Activated CD8-positive, alpha-beta memory T cell treated with anti-CD3 and anti-CD28 coated beads, Interleukin-2, amount 50 U/mL, for 4 hours (primary cell): ENCODE data around the gene CD47.

Experiments
- DNase-seq: peaks from one replicate; pipeline ENCODE4 v3.0.0-alpha.2; 2020

Gene CD47

DNA sequence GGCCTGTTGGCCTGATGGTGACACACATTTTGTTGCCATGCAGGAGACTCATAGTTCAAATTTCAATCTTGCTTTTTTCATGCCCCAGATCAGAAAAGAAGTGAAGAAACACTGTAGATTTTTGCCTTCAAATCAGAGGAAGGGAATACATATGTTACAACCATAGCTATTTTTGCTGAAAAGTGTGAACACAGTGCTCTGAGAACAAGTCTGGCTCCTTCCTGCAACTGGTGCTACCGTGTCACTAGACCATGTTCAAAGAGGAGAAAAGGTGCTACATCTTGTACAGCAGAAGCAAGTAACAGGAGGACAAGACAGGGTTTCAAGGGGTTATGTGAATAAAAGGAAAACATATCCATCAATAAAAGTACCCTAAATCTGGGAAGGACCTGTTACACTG, 44.6 kb downstream of the CD47 start:
- DNase-seq = no peak

DNA sequence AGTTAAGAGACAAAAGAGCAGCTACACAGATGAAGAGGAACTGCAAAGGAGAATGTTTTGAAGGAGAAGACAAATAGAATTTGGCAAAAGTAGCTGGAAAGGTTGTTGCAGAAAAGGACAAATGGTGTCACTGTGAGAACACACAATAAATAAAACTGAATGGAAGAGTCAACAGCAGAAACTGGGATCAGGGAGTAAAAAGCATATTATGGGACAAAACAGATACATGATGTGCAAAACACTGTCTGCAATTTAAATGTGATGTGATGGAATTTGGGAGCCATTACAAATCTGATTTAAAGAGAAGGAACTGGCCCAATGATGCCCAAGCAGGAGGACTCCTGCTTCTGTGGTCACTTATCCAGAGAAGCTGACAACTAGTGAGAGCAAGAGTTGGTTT, 46.1 kb downstream of the CD47 start:
- DNase-seq = no peak

DNA sequence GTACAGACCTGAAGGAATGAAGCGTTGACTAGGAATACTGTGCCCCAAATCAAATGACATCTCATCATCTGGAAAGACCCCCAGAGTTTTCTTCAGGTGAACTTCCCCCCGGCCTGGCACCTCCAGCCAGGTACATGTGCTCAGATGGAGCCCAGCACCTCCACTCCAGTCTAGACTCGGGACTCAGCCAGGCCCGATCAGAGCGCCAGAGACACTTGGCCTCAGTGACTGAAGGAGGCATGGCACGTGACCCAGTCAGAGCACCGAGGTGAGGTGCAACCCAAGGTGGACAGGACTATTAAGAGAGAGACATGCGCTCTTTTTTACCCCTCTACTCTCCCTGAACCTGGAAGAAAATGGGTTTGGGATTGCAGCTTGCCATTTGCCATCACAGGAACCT, 48.5 kb downstream of the CD47 start:
- DNase-seq = no peak

DNA sequence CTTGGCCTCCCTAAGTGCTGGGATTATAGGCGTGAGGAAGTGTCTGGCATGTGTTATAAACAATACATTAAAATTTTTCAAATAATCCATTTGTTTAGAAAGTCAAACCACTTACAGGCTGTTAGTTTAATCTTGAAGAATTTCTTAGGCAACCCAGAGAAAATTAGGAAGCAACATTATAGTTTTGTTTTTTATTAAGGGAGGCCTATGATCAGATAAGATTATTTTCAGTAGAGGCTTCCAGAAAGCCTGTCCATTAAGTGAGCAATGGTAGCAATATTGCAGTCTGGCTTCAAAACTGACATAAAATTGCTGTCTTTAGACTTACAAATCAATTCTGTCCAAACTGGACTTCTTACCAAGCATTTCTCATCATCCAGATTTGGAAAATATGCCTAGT, 49.6 kb downstream of the CD47 start:
- no peak for DNase-seq

DNA sequence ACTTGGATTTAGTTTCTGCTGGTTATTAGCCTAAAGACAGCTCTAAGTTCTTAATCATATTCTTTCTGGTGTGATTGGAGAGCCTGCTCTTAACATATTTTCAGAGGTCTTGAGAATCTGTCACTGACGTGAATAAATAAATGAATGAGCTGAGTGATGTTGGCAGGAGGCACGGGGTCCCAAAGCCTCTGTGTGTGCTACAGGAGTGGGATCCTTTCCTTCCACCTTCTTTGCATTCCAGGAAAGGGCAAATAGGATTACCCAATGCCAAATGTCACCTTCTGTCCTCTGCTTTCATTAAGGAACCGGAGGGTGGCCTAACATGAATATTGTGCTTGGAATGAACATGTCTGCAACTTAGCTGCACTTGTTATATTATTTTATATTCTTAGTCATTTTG, 53.1 kb downstream of the CD47 start:
- no peak for DNase-seq

DNA sequence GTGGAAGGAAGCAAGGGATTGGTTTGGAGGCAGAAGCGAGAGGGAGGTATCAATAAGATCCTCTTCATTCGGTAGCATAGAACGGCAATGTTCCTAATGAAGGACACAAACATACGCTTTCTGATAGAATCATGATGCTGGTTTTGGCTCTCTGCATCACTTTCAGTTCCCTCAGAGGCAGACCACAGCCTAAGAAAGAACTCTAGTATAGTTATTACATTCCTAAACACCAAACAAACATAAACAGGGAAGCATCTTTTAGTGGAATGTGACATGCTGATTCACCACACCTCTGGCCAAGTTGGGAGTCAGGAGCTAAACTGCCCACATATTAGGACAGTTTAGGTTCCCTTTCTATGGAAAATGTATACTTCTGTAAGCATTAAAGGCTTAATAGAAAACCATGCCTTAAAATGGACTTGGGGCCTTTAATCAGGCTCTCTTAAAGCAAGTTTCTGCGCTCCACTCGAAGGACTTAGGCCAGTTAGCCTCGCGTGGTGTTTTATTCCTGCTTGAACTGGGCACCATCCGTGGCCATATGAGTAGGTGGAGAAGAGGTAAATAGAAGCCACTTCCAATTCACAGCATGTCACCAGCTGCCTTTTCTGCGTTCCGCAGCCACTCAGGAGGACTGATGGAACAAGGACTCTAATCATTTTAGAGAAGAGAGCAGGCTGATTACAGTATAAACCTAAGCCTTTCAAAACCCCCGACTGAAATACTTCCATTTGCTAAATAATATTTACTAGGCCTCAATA, 53.7 kb downstream of the CD47 start:
- DNase-seq = no peak

DNA sequence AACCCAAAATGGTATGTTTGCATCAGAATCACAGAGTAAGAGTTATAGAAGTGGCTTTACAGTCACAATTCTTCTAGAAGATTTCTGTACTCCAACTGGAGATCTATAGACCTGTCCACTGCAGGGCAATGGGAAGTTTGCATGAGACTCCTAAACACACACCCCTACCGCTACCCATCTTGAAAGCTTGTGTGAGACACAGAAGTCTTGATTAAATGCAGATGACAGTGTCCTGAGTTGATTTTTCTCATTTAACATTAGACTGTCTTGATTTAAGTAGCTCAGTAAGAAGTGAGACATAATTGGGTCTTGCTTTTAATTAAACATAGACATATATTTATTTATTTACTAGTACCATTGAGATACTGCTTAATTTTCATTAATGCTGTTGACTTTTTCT, 54.4 kb downstream of the CD47 start:
- DNase-seq = no peak

DNA sequence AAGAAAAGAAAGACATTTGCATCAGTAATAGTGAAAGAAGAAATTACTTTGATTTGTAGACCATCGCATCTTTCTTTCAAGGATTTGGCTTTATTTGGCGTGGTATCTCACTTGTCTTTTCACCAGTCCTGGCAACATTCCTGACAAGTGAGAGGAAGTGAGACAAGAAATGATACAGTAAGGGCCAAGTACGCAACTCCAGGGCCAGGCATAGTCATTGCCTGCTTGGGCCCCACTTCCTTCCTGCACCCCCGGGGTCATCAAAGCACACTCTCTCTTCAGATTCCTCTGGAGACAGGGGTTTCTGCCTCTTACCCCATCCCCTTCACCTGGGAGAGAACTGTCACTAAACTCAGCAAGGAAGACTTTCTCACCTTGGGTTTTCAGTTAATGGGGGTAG, 55.1 kb downstream of the CD47 start:
- DNase-seq = no peak

DNA sequence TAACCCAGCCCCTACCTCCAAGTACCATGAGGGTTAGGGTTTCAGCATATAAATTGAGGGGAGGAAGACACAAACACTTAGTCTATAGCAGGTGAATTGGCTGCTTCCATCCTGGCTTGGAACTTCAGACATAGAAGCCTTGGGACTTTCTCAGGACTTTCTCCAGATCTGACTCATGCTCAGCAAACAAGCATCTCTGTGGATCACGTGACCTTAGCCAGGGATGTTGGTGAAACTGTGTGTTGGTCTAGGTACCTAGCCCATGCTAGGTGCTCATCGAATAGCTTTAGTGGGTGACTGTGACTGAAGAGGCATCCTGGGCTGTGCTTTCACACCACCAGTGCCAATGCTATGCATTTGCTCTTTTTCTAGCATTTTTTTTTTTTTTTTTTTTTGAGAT, 58.9 kb downstream of the CD47 start:
- no peak for DNase-seq

DNA sequence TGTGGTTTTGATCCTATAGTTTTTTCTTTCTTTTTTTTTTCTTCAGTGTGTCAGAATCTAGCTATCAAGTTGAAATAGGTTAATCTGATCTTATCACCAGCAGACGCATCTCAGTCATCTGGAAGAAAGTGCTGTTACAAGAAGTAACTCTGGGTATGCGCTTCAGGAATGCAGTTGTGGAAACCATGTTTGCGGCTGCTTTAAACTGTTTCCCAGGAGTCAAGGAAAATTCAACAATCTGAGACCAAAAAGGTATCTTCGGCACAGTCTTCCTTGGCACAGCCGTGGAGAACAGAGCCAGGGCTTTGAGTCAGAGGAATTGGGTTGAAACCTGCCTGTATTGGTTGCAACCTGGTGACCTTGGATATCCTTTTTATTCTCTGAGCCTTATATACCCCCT, 59.9 kb downstream of the CD47 start:
- DNase-seq = no peak

DNA sequence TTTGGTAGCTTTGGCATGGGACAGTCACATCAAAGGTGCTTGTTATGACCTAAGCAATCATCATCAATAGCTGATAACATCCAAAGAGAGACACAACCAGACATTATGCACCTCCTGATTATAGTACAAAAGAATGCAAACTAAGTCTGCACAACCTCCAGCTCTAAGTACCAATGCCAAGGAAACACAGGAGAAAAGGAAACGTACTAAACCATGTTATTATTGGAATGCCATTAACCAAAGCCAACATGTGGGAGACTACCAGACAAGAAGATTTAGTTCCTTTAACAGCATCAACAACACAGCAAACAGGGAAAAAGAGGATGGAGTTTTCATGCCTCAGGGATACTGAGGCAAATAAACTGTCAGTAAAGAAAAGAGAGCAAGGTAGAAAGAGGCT, 61.4 kb downstream of the CD47 start:
- no peak for DNase-seq

DNA sequence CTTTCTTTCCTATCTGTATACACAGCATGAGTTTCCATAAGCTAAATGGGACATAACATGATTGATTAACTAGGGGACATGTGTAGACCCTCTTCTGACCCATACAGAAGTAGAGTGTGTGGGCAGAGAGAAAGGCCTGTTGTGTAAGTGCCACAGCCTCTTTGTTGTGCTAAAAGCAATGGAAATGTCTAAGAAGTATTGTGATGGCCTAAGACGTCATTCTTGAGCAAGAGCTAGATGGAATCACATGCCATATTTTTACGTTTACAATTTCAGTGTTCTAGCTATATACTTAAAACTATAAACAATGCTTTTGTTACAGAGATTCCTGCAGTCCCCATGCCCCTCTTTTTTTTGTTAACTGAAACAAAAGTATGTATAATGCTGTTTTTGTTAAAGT, 61.9 kb downstream of the CD47 start:
- DNase-seq = no peak

DNA sequence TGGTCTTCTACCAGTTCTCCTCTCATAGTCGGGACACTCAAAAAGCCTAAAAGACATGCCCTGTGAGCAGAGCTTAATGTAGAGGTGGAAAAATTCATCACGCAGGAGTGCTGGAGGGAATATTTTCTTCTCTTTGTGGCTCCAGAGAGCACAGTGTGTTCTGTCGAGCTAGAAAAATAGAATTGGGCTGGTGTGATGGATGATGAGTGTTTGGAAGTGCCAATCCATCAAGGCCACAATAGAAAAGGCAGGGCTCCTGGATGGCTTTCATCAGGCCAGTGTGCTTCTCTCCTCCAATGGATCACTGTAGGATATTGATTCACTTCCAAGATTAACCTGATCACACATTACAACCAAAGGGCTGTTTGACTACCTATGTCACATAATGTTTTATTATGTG, 65.7 kb downstream of the CD47 start:
- DNase-seq = no peak

DNA sequence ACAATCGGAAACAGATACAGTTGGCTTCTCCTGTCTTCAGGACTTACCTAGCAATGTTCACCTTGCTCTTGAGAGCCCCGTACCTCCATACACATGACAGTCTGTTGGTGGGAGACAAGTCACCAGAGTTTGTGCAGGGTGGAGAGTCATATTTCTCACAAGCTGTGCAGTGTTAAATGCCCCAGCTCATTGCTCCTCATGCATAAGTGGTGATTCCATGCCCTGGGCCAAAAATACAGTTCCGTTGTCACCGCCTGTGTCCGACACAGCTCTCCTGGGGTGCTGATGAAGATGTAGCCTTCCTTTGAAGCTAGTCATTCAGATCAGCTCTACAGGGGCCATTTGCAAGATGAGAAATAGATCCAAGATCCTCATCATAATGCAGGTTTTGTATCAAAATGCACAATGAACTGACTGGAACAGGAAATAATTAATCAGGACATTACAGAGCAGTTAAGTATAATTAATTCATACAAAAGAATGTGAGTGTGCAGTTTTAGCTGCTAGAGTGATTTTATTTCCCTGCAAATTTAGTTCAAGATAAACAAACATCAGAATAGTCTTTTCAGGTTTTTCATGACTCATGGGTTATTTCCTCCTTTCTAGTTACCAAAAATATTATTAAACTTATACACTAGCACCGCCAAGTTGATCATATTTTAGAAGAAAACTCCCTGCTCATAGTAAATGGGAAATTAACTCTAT, 66.5 kb downstream of the CD47 start:
- DNase-seq = no peak

DNA sequence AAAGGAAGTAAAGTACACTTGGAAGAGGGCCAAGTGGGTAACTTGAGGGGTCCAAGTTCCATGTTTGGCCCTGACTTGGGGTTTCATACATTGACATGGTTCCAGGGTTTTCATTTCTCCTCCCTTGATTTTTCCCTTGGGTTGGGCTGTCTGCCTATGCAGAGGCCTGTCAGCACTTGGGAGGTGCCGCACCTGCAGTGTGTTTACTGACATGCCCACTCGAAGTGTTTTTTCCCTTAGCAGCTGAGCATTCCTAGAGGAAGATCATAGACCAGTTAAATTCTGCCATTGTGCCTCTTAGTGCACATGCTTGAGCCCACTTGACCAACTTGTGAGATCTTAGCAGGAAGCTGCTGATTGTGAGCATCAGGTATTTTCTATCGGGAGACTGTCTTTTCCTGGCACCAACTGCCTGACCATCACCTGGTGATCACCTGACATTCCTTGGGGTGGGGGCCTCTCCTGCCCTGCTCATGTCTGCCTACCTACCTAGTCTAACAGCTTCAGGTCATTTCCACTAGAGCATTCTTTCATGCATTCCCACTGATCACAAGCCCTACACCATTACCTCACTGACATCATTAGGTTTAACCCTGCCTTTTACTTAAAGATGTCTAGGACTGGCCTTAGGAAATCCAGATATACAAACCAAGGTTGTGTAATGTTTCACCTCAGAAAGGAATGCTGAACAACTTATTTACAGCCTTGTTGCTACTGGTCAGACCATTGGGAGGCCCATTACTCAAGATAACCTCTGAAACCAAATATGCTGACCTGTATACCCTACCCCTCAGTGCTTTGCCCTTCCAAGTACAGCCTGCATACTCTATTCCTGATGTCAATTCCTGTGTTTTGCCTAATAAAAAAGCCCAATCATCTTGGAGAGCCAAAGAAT, 68.3 kb downstream of the CD47 start:
- no peak for DNase-seq

DNA sequence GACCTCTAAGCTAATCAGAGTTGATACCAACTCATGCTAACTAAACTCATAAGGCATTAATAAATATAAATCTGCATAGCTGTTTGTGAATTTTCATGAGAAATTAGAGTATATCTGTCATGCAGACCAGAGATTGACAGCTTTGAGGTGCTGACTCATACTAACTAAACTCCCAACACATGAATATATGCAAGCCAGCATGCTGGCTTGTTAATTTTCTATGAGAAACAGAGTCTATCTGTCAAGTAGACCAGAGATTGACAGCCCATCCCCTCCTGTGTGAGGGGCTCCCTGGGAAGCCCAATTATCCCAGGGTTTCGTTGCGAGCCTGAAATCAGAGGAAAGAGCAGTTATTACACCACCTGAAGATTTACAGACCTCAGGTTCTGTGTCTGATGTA, 69.3 kb downstream of the CD47 start:
- DNase-seq = no peak

DNA sequence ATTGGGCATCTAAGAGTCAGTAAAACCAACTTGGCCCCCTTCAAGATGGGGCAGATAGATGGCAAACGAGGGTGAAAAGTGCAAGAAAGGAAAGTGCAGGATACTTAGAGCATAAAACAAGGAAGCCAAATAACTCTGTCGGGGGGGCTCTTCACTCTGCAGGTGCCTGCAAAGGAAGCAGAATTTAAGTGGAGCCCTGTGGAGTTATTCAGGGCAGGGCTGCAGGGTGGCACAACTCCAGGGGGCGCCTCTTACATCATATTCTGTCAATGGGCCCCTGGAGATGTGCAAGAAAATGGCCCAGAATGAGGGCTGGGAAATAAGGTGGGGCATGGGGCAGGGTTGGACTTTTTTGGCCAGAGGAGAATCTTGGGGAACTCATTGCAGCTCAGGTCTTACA, 69.7 kb downstream of the CD47 start:
- DNase-seq = no peak

DNA sequence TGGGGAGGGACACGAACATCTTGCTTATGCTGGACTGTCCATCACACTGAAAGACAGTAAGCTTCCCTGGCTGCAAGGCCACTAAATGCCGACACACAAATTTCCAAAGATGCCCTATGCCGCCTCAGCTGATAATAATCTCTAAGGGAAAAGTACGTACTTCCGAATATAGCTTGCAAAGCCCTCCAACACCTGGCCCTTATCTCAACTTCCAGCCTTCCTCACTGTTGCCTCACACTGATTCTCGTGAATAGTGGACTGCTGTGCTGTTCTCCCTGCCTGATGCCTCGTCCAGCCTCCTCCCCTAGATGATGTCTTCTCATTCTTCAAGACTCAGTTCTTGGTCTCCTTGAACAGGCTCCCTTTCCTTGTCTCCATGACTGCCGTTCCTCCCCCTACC, 72.3 kb downstream of the CD47 start:
- no peak for DNase-seq

DNA sequence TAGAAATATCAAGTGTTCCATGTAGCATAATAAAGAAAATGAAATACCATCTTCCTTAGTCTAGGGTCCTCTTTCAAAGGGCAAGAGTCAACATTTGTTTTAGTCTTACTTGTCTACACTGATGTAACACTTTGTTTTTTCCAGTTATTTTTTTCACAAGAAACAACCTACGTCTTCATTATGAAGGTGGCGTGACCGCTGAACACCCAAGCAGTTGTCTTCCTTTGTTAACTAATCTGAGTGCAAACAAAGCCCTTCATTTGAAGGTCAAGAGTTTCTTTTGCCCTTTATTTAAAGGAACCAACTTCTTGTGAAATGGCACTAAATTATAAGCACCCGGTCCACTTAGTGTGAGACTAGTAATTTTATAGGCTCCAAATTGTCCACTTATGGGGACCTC, 73.2 kb downstream of the CD47 start:
- DNase-seq = no peak

DNA sequence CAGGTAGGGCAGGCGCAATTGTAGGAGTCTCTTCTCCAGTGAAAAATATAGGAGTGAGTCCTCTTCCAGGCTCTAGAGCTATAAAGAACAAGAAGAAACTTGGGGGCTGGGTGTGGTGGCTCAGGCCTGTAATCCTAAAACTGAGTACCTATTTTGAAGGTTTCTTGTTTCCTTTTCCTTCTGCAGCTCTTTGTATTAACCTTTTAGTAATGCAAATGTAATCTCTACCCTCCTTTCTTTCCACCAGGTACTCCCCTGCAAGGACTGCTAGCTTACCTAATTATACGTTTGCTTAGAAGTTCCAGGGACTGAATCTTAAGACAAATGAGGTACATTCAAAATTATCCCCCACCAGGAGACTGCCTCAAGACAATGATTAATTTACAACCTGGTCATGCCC, 75.9 kb downstream of the CD47 start:
- DNase-seq = no peak

DNA sequence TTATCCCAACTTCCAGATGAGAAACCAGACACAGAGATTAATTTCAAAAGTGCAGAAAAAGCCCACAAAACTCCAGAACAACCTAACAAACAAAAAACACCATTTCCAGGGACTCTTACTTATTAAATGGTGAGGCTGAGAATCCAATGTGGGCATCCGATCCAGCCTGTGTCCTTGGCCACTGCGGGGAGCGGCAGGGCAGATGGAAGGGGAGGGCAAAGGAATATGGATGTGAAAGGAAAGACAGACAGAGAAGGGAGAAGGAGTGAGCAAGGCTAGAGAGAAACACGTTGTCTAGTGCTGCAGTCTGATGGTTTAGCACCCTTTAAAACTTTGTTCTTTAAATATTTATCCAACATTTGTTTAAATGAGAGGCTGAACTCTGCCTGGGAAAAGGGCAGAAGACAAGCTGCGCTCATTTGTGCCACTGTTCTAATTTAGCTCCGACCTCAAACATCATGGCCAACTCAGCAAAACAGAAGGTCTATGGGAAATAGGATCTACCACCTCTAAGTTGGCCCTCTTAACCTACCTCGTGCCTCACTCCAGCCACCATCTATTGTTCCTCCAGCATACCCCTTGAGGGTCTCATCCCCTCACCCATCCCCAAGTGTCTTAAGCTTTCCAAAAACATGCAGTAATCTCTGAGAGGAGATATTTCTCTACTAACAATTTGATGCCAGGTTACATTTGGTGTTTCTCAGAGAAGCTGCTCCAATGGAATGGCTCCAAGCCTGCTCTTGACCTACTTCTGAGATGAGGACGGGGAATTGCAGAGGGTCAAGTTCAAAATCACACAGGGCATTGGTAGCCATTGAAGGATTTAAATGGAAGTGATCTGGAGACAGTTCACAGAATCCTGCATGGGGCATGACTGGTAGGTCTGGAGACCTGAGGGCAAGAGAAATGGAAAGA, 77.4 kb downstream of the CD47 start:
- no peak for DNase-seq

DNA sequence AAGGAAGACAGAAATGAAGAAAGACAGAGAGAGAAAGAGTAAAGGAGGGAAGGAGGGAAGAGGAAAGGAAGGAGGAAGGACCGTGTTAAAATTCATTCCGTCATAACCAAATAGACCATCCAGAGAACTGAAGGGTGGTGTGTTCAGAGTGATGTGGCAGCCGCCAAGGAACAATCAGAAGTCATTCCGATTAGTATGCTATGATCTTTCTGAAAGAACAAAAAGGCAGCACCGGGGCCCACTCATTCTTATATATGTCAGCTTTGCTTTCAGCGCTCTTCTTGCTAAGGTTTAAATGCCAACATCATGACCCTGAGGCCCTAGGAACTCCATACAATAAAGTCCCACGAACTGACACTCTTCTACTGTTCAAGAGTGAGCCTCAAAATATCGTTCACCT, 78.5 kb downstream of the CD47 start:
- DNase-seq = no peak

DNA sequence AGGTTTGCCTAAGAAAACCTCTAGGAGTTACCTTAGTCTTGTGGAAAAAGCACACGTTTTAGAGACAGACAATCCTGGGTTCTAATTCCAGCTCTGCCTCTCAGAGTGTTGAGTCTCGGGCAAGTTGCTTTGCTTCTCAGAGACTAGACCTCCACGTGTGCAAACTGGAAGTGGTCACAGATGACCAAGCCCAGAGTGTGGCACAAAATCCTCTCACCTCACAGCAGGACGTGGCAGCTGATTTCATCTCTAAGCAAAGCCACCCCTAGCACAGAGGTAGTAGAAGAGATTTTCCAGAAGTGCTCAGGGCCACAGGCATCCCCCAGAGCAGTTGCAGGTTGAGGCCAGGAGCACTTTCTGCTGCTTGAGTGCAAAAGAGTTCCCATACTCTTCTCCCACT, 79.2 kb downstream of the CD47 start:
- DNase-seq = no peak
